SK-N-SH (cell line): Measurements from ENCODE around the gene JMJD1C. TPM values are rescaled to one million over a fixed set of nuclear protein-coding genes. Genes with fewer than 3 reads are reported as not detected.

Source experiments
- CTCF ChIA-PET: fragments of 300-600, 350-600 bp; formaldehyde crosslinking; extraction: SDS; loops from one replicate; lab custom pipeline; 2021; lab: Yijun Ruan, JAX
- POLR2A ChIA-PET: fragments of 350-600 bp; sonication (Branson Sonifier 250); formaldehyde crosslinking; extraction: SDS; loops from one replicate; lab custom pipeline; 2020; ENCODE audit warnings: antibody characterized with exemption, inconsistent platforms; lab: Yijun Ruan, JAX
- DNase-seq: peaks from one replicate; pipeline ENCODE4 v3.0.0; 2012
- H2AFZ ChIP-seq: fragments of 200-600 bp; sonication (generic); 2 replicates; pipeline ENCODE4 v1.8.1; 2016; ENCODE audit warnings: antibody characterized with exemption, mild to moderate bottlenecking, low read depth
- H3F3A ChIP-seq: fragments of 200-600 bp; sonication (generic); replicated peaks from 2 replicates; pipeline ENCODE3; 2016; ENCODE audit warnings: antibody characterized with exemption, mild to moderate bottlenecking; ENCODE audit not compliant: insufficient read depth
- H3K27ac ChIP-seq, 2 experiments: fragments of 200-500 bp in 1 of 2; fragments of 200-600 bp in 1 of 2; sonication (Bioruptor generic) in 1 of 2; sonication (generic), shearing (Covaris generic) in 1 of 2; 2 replicates each; pipeline versions ENCODE4 v1.5.1 to v1.6.1; 2014 to 2016; ENCODE audit warnings: low read depth in 2 of 2, inconsistent platforms in 1 of 2, low read length in 1 of 2, mild to moderate bottlenecking in 1 of 2, mixed read lengths in 1 of 2
- H3K27me3 ChIP-seq: fragments of 200-600 bp; sonication (generic), shearing (Covaris generic); 2 replicates; pipeline ENCODE4 v1.6.1; 2016; ENCODE audit warnings: mixed run types; ENCODE audit not compliant: insufficient read depth
- H3K36me3 ChIP-seq, 2 experiments: fragments of 200-500 bp in 1 of 2; fragments of 200-600 bp in 1 of 2; sonication (Bioruptor generic) in 1 of 2; sonication (generic) in 1 of 2; replicated peaks in 1 of 2; 2 replicates each; pipeline versions ENCODE3 to v1.5.1; 2014 to 2016; ENCODE audit warnings: low read length in 1 of 2, mild to moderate bottlenecking in 1 of 2; ENCODE audit not compliant: insufficient read depth in 2 of 2, control insufficient read depth in 1 of 2
- H3K4me1 ChIP-seq, 2 experiments: fragments of 200-500 bp in 1 of 2; fragments of 200-600 bp in 1 of 2; sonication (Bioruptor generic) in 1 of 2; sonication (generic), shearing (Covaris generic) in 1 of 2; 2 replicates each; pipeline versions ENCODE4 v1.5.1 to v1.6.1; 2014 to 2016; ENCODE audit warnings: low read depth in 1 of 2, low read length in 1 of 2, mixed run types in 1 of 2; ENCODE audit not compliant: insufficient read depth in 2 of 2, control insufficient read depth in 1 of 2
- H3K4me2 ChIP-seq: fragments of 200-600 bp; sonication (generic), shearing (Covaris generic); 2 replicates; pipeline ENCODE4 v1.6.1; 2017; ENCODE audit warnings: mixed run types
- H3K4me3 ChIP-seq, 2 experiments: fragments of 200-500 bp in 1 of 2; fragments of 200-600 bp in 1 of 2; sonication (Bioruptor generic) in 1 of 2; sonication (generic), shearing (Covaris generic) in 1 of 2; 2 replicates each; pipeline versions ENCODE4 v1.5.1 to v1.8.1; 2014 to 2016; ENCODE audit warnings: low read depth in 2 of 2, inconsistent platforms in 1 of 2, low read length in 1 of 2, mild to moderate bottlenecking in 1 of 2, mixed read lengths in 1 of 2, moderate library complexity in 1 of 2
- H3K79me2 ChIP-seq: fragments of 200-600 bp; sonication (generic); 2 replicates; pipeline ENCODE4 v1.8.1; 2017; ENCODE audit warnings: mild to moderate bottlenecking; ENCODE audit not compliant: insufficient read depth
- H3K9ac ChIP-seq: fragments of 200-600 bp; sonication (generic); 2 replicates; pipeline ENCODE4 v1.6.1; 2017; ENCODE audit warnings: mixed run types
- H3K9me2 ChIP-seq: fragments of 200-600 bp; sonication (generic); 2 replicates; pipeline ENCODE4 v1.6.1; 2017; ENCODE audit warnings: mixed run types
- H3K9me3 ChIP-seq: fragments of 200-600 bp; sonication (generic); 2 replicates; pipeline ENCODE4 v1.6.1; 2017; ENCODE audit warnings: mixed run types, mild to moderate bottlenecking, moderate library complexity
- H4K20me1 ChIP-seq: fragments of 200-600 bp; sonication (generic); 2 replicates; pipeline ENCODE4 v1.6.1; 2017; ENCODE audit warnings: mild to moderate bottlenecking, mixed run types; ENCODE audit not compliant: insufficient read depth
- CHD2 ChIP-seq: fragments of 150-350 bp; IDR thresholded peaks from 2 replicates; pipeline ENCODE4 v1.6.1; 2018; ENCODE audit warnings: low read length; ENCODE audit not compliant: partially characterized antibody
- CTCF ChIP-seq: fragments of 200-600 bp; sonication (generic); IDR thresholded peaks from 2 replicates; pipeline ENCODE4 v1.6.1; 2017; ENCODE audit warnings: antibody characterized with exemption, mild to moderate bottlenecking, moderate library complexity
- EP300 ChIP-seq, 2 experiments: IDR thresholded peaks; 2 replicates each; pipeline versions ENCODE4 v1.4.0 to v1.6.1; 2012; ENCODE audit warnings: borderline replicate concordance in 1 of 2, low read depth in 1 of 2, low read length in 1 of 2
- EZH2phosphoT487 ChIP-seq: fragments of 200-600 bp; sonication (generic); IDR thresholded peaks from 2 replicates; pipeline ENCODE4 v1.6.1; 2017; ENCODE audit warnings: low read depth, mixed run types, mild to moderate bottlenecking, antibody characterized with exemption, moderate library complexity, borderline replicate concordance
- FOSL2 ChIP-seq: IDR thresholded peaks from 2 replicates; pipeline ENCODE4 v1.4.0; 2012; ENCODE audit warnings: low read depth, mild to moderate bottlenecking, moderate library complexity, borderline replicate concordance
- FOXJ3 ChIP-seq: sonication (generic); formaldehyde crosslinking; IDR thresholded peaks from 2 replicates; pipeline ENCODE4 v1.5.1; 2020; ENCODE audit warnings: mild to moderate bottlenecking, missing genetic modification reagents
- IRF3 ChIP-seq: fragments of 150-350 bp; IDR thresholded peaks from 2 replicates; pipeline ENCODE4 v1.6.1; 2016; ENCODE audit warnings: mild to moderate bottlenecking, low read depth, low read length
- JUND ChIP-seq: IDR thresholded peaks from 2 replicates; pipeline ENCODE4 v1.4.0; 2012
- MAX ChIP-seq: IDR thresholded peaks from 2 replicates; pipeline ENCODE4 v1.4.0; 2012; ENCODE audit warnings: low read depth
- MEF2A ChIP-seq: IDR thresholded peaks from 2 replicates; pipeline ENCODE4 v1.4.0; 2012; ENCODE audit warnings: low read depth, borderline replicate concordance
- MXI1 ChIP-seq: IDR thresholded peaks from 2 replicates; pipeline ENCODE4 v1.6.1; 2012; ENCODE audit warnings: mild to moderate bottlenecking, low read depth, low read length, improper control_type of control experiment
- NFIC ChIP-seq: IDR thresholded peaks from 2 replicates; pipeline ENCODE4 v1.4.0; 2012; ENCODE audit warnings: borderline replicate concordance
- NRF1 ChIP-seq: IDR thresholded peaks from 2 replicates; pipeline ENCODE4 v1.6.1; 2012; ENCODE audit warnings: low read depth, mild to moderate bottlenecking, low read length
- RAD21 ChIP-seq: IDR thresholded peaks from 2 replicates; pipeline ENCODE4 v1.6.1; 2012; ENCODE audit warnings: mild to moderate bottlenecking, low read length
- RCOR1 ChIP-seq: fragments of 150-350 bp; IDR thresholded peaks from 2 replicates; pipeline ENCODE4 v1.6.1; 2017; ENCODE audit warnings: antibody characterized with exemption, low read length
- RXRA ChIP-seq: IDR thresholded peaks from 2 replicates; pipeline ENCODE4 v1.4.0; 2012; ENCODE audit warnings: low read depth, mild to moderate bottlenecking, borderline replicate concordance
- YY1 ChIP-seq: IDR thresholded peaks from 2 replicates; pipeline ENCODE4 v1.4.0; 2012; ENCODE audit warnings: low read depth, mild to moderate bottlenecking
- WGBS: methylation state at CpG from one replicate; pipeline ENCODE4 v1.1.6; 2017; ENCODE audit warnings: low lambda C conversion rate; 5-methylcytosine and 5-hydroxymethylcytosine counted together
- polyA plus RNA-seq, 3 experiments: library from polyadenylated mRNA; depleted of rRNA; stranded (reverse); fragments of >200 nt; gene quantifications; 2 replicates each; pipeline ENCODE4 v1.2.3, GENCODE V29; 2012

JMJD1C gene
- polyA plus RNA-seq, 1 of the 3 experiments (the other 2 are of a cell fraction), result 11.7 TPM

GRCh38 chr10:63313066-63313717 lies 152.6 kb downstream of the JMJD1C start:
- no peak overlapping the region for H3K4me2 ChIP-seq
- ChIA-PET CTCF (no interaction called here), POLR2A (no interaction called here)
- TF ChIP-seq CTCF, result no peak
- TF ChIP-seq EP300 (IDR thresholded peaks at IDR 0.05; ENCODE audit: borderline replicate concordance in 1 of 2, low read depth in 1 of 2, low read length in 1 of 2), result no peak
- TF ChIP-seq YY1, result no peak
- TF ChIP-seq FOXJ3 (CRISPR knock-in tag), result no peak
- no peak for TF ChIP-seq EZH2phosphoT487
- TF ChIP-seq JUND, result no peak
- no peak for TF ChIP-seq MEF2A
- TF ChIP-seq NFIC, result no peak
- no peak for TF ChIP-seq CHD2
- TF ChIP-seq MAX, result no peak
- TF ChIP-seq RXRA, result no peak
- TF ChIP-seq RCOR1, result no peak
- TF ChIP-seq RAD21, result no peak
- H3K27me3 ChIP-seq, result no peaks in the 10 kb centered on the region
- peaks cover 0 to 6% of the 10 kb centered on the region in 2 experiments for H3K36me3 ChIP-seq
- no peak overlapping the region for H3K9ac ChIP-seq
- H3K9me2 ChIP-seq, result no peaks in the 10 kb centered on the region
- WGBS, result 91% methylated on average over 3 of the region's 3 CpGs
- DNase-seq, result no peak
- H2AFZ ChIP-seq, result no peak overlapping the region
- H3K79me2 ChIP-seq, result peaks cover 44% of the 10 kb centered on the region
- 0 out of 2 replicates have a peak, but pooled peaks cover 5% of the 10 kb centered on the region for H4K20me1 ChIP-seq
- H3K4me1 ChIP-seq, result no peaks in the 10 kb centered on the region
- no peak overlapping the region for H3K4me3 ChIP-seq
- H3K27ac ChIP-seq, result no peak overlapping the region
- peaks cover 36% of the 10 kb centered on the region for H3F3A ChIP-seq
- H3K9me3 ChIP-seq, result no peaks in the 10 kb centered on the region

- Histone ChIP-seq H3K9me2 (no peaks in the 10 kb centered on the region), H3K4me1 (no peaks in the 10 kb centered on the region), H3K9ac (no peak overlapping the region), H3K9me3 (no peaks in the 10 kb centered on the region), H3K27me3 (no peaks in the 10 kb centered on the region), H3K36me3 (peaks cover 0 to 6% of the 10 kb centered on the region in 2 experiments), H4K20me1 (peaks cover 9% of the 10 kb centered on the region; the same call in 1 of the 2 replicates), H3K4me2 (no peak overlapping the region), H2AFZ (no peak overlapping the region), H3K79me2 (peaks cover 67% of the 10 kb centered on the region), H3K27ac (no peak overlapping the region), H3F3A (peaks cover 29% of the 10 kb centered on the region), H3K4me3 (no peak overlapping the region)
- CTCF ChIA-PET, result interaction anchor here (0.8 kb wide), 1 partner anchor 29 kb away, joined by 3 read pairs; no protein-coding TSS in a partner anchor
- DNase-seq, result no peak
- TF ChIP-seq IRF3, result no peak
- no peak for TF ChIP-seq FOSL2
- no peak for TF ChIP-seq EP300 (IDR thresholded peaks at IDR 0.05; ENCODE audit: borderline replicate concordance in 1 of 2, low read depth in 1 of 2, low read length in 1 of 2)
- TF ChIP-seq MXI1, result no peak
- TF ChIP-seq NRF1, result no peak
- no peak for TF ChIP-seq FOXJ3 (CRISPR knock-in tag)
- POLR2A ChIA-PET, result no interaction called here
Measured at GRCh38 chr10:63308628-63309027, 157.1 kb downstream of the JMJD1C start.
